H9 (cell line): ENCODE results near the gene CACNA2D4. TPM values are rescaled to one million over a fixed set of nuclear protein-coding genes. Genes with fewer than 3 reads are reported as not detected.

ENCODE experiments used
- DNase-seq: peaks from one replicate; pipeline ENCODE4 v3.0.0-alpha.2; 2017
- H2AFZ ChIP-seq: one replicate; pipeline ENCODE4 v1.6.1; 2013; ENCODE audit warnings: mild to moderate bottlenecking, low read length, control low read depth, moderate library complexity
- H2AK5ac ChIP-seq: 2 replicates; pipeline ENCODE4 v1.6.1; 2013; ENCODE audit warnings: low read length, control low read depth, mixed read lengths; ENCODE audit not compliant: insufficient read length
- H2BK120ac ChIP-seq: one replicate; pipeline ENCODE4 v1.6.1; 2013; ENCODE audit warnings: low read depth, mild to moderate bottlenecking, low read length, control low read depth, inconsistent platforms; ENCODE audit not compliant: poor library complexity, severe bottlenecking
- H2BK12ac ChIP-seq: 2 replicates; pipeline ENCODE4 v1.6.1; 2013; ENCODE audit warnings: low read length, control low read depth, mixed read lengths, low read depth; ENCODE audit not compliant: insufficient read length
- H2BK15ac ChIP-seq: 2 replicates; pipeline ENCODE4 v1.6.1; 2013; ENCODE audit warnings: low read depth, low read length, control low read depth
- H2BK20ac ChIP-seq: one replicate; pipeline ENCODE4 v1.6.1; 2013; ENCODE audit warnings: low read depth, mild to moderate bottlenecking, low read length, control low read depth, inconsistent platforms; ENCODE audit not compliant: poor library complexity, severe bottlenecking
- H2BK5ac ChIP-seq: 2 replicates; pipeline ENCODE4 v1.6.1; 2013; ENCODE audit warnings: low read length, control low read depth, mixed read lengths; ENCODE audit not compliant: insufficient read length
- H3K14ac ChIP-seq: 2 replicates; pipeline ENCODE4 v1.6.1; 2013; ENCODE audit warnings: low read length, control low read depth; ENCODE audit not compliant: insufficient read depth
- H3K18ac ChIP-seq: 2 replicates; pipeline ENCODE4 v1.6.1; 2013; ENCODE audit warnings: low read depth, mild to moderate bottlenecking, mixed read lengths, low read length, control low read depth; ENCODE audit not compliant: insufficient read length
- H3K23ac ChIP-seq: 2 replicates; pipeline ENCODE4 v1.6.1; 2013; ENCODE audit warnings: low read length, control low read depth, mixed read lengths, low read depth; ENCODE audit not compliant: insufficient read length
- H3K23me2 ChIP-seq: 2 replicates; pipeline ENCODE4 v1.6.1; 2013; ENCODE audit warnings: low read depth, mild to moderate bottlenecking, mixed read lengths, low read length, control low read depth; ENCODE audit not compliant: insufficient read length, poor library complexity, severe bottlenecking
- H3K27ac ChIP-seq: 2 replicates; pipeline ENCODE4 v1.5.1; 2013; ENCODE audit warnings: low read length, control low read depth, mixed read lengths, low read depth; ENCODE audit not compliant: insufficient read length
- H3K27me3 ChIP-seq: 2 replicates; pipeline ENCODE4 v1.6.1; 2013; ENCODE audit warnings: low read length, control low read depth, inconsistent platforms; ENCODE audit not compliant: insufficient read depth
- H3K4ac ChIP-seq: 2 replicates; pipeline ENCODE4 v1.6.1; 2013; ENCODE audit warnings: low read depth, mild to moderate bottlenecking, control low read depth, inconsistent platforms, low read length, moderate library complexity
- H3K4me1 ChIP-seq: 2 replicates; pipeline ENCODE4 v1.6.1; 2013; ENCODE audit warnings: low read length, control low read depth, inconsistent platforms; ENCODE audit not compliant: insufficient read depth
- H3K4me2 ChIP-seq: 2 replicates; pipeline ENCODE4 v1.6.1; 2013; ENCODE audit warnings: low read length, control low read depth, mixed read lengths; ENCODE audit not compliant: insufficient read length, insufficient read depth
- H3K56ac ChIP-seq: 2 replicates; pipeline ENCODE4 v1.6.1; 2013; ENCODE audit warnings: low read depth, mild to moderate bottlenecking, mixed read lengths, low read length, control low read depth; ENCODE audit not compliant: insufficient read length
- H3K79me1 ChIP-seq: 2 replicates; pipeline ENCODE4 v1.6.1; 2013; ENCODE audit warnings: low read depth, mild to moderate bottlenecking, moderate library complexity, low read length, control low read depth, inconsistent platforms; ENCODE audit not compliant: insufficient read depth, poor library complexity, severe bottlenecking
- H3K79me2 ChIP-seq: 2 replicates; pipeline ENCODE4 v1.6.1; 2013; ENCODE audit warnings: low read length, control low read depth, inconsistent platforms; ENCODE audit not compliant: insufficient read depth
- H3K9ac ChIP-seq: 2 replicates; pipeline ENCODE4 v1.6.1; 2013; ENCODE audit warnings: low read length, control low read depth, mixed read lengths; ENCODE audit not compliant: insufficient read length; ENCODE audit errors: extremely low read depth
- H3K9me3 ChIP-seq: one replicate; pipeline ENCODE4 v1.6.1; 2013; ENCODE audit warnings: low read depth, low read length, inconsistent platforms; ENCODE audit not compliant: control insufficient read depth
- H3T11ph ChIP-seq: one replicate; pipeline ENCODE4 v1.6.1; 2013; ENCODE audit warnings: mild to moderate bottlenecking, low read length, control low read depth, inconsistent platforms
- H4K20me1 ChIP-seq: one replicate; pipeline ENCODE4 v1.6.1; 2013; ENCODE audit not compliant: control insufficient read depth, insufficient read length, insufficient read depth
- H4K5ac ChIP-seq: 2 replicates; pipeline ENCODE4 v1.6.1; 2013; ENCODE audit warnings: low read depth, mild to moderate bottlenecking, mixed read lengths, low read length, control low read depth; ENCODE audit not compliant: insufficient read length
- H4K8ac ChIP-seq: replicated peaks from 2 replicates; pipeline ENCODE4 v1.6.1; 2013; ENCODE audit warnings: low read length, control low read depth, mixed read lengths, low read depth; ENCODE audit not compliant: insufficient read length
- H4K91ac ChIP-seq: 2 replicates; pipeline ENCODE4 v1.6.1; 2013; ENCODE audit warnings: low read depth, mild to moderate bottlenecking, moderate library complexity, mixed read lengths, low read length, control low read depth; ENCODE audit not compliant: insufficient read length
- H3K27ac Mint-ChIP-seq, 3 experiments: 2 replicates in 2 of 3; 3 replicates in 1 of 3; pipeline ENCODE4 v1.8.0; 2020 to 2021; ENCODE audit warnings: mixed read lengths in 3 of 3, mild to moderate bottlenecking in 1 of 3, moderate library complexity in 1 of 3
- H3K27me3 Mint-ChIP-seq: 2 replicates; pipeline ENCODE4 v1.8.0; 2021; ENCODE audit warnings: low read depth, mild to moderate bottlenecking, moderate library complexity, mixed read lengths
- H3K36me3 Mint-ChIP-seq, 3 experiments: 2 replicates in 2 of 3; 3 replicates in 1 of 3; pipeline ENCODE4 v1.8.0; 2020 to 2021; ENCODE audit warnings: low read depth in 3 of 3, mixed read lengths in 3 of 3; ENCODE audit not compliant: insufficient read depth in 1 of 3
- H3K4me1 Mint-ChIP-seq, 2 experiments: 2 replicates each; pipeline ENCODE4 v1.8.0; 2020; ENCODE audit warnings: mixed read lengths in 2 of 2
- H3K4me3 Mint-ChIP-seq, 2 experiments: 2 replicates in 1 of 2; 3 replicates in 1 of 2; pipeline ENCODE4 v1.8.0; 2020 to 2021; ENCODE audit warnings: mild to moderate bottlenecking in 2 of 2, mixed read lengths in 2 of 2, moderate library complexity in 1 of 2
- H3K9me3 Mint-ChIP-seq, 2 experiments: 2 replicates in 1 of 2; 3 replicates in 1 of 2; pipeline ENCODE4 v1.8.0; 2020; ENCODE audit warnings: mild to moderate bottlenecking in 2 of 2, mixed read lengths in 2 of 2, moderate library complexity in 1 of 2
- CTCF ChIP-seq: fragments of 200-600 bp; sonication (generic); conservative IDR thresholded peaks from 3 replicates; pipeline ENCODE4 v1.8.0; 2021; ENCODE audit warnings: antibody characterized with exemption, mild to moderate bottlenecking
- WGBS: extraction: QIAGEN DNeasy Blood & Tissue Kit; methylation state at CpG from one replicate; pipeline ENCODE4 v1.1.7; 2013; ENCODE audit warnings: missing lambda C conversion rate, low lambda C conversion rate, mixed read lengths; ENCODE audit not compliant: insufficient read length; ENCODE audit errors: extremely low coverage; 5-methylcytosine and 5-hydroxymethylcytosine counted together
- total RNA-seq: library from RNA; stranded (reverse); gene quantifications from 2 replicates; pipeline ENCODE4 v1.2.1, GENCODE V29; 2021

The CACNA2D4 gene
- total RNA-seq, 1 experiment from 2014 or later = 0.79 TPM

- no peak overlapping the region for H3K18ac ChIP-seq
- no peak overlapping the region for H3K4me3 Mint-ChIP-seq
- no peak overlapping the region for H3K14ac ChIP-seq
- peaks cover 0 to 3% of the 10 kb centered on the region in 2 experiments; a peak in 2 of 5 replicates for H3K9me3 Mint-ChIP-seq
- H3K79me1 ChIP-seq = no peaks in the 10 kb centered on the region
- no peak overlapping the region for H3K4ac ChIP-seq
- no peak overlapping the region for H4K5ac ChIP-seq
- H3K79me2 ChIP-seq = no peaks in the 10 kb centered on the region
- H3K23ac ChIP-seq = no peak overlapping the region
- H3K56ac ChIP-seq = no peak overlapping the region
- no peak overlapping the region for H2AK5ac ChIP-seq
- no peaks in the 10 kb centered on the region for H3K4me1 Mint-ChIP-seq
- no peak overlapping the region for H4K91ac ChIP-seq
- peaks cover 2% of the 10 kb centered on the region; the same call in 1 of the 2 replicates for H3K27me3 Mint-ChIP-seq
- no peak overlapping the region for H4K8ac ChIP-seq
- H3K23me2 ChIP-seq = no peaks in the 10 kb centered on the region
- H3K4me1 ChIP-seq = no peaks in the 10 kb centered on the region
- H2AFZ ChIP-seq = no peak overlapping the region
- no peak overlapping the region for H3K4me2 ChIP-seq
- no peak for TF ChIP-seq CTCF
- WGBS = no CpG with 5 or more reads among the region's 16 CpGs
- no peaks in the 10 kb centered on the region for H4K20me1 ChIP-seq
- no peaks in the 10 kb centered on the region for H3K9me3 ChIP-seq
- H3K9ac ChIP-seq = no peak overlapping the region
- H3K36me3 Mint-ChIP-seq = peaks cover 0 to 4% (median 0%) of the 10 kb centered on the region in 3 experiments; a peak in 1 of 7 replicates
- H3K27ac ChIP-seq = no peak overlapping the region
- no peak overlapping the region for H2BK5ac ChIP-seq
- H2BK15ac ChIP-seq = no peak overlapping the region
- H2BK120ac ChIP-seq = no peak overlapping the region
- H3K27me3 ChIP-seq = no peaks in the 10 kb centered on the region
- H2BK20ac ChIP-seq = no peak overlapping the region
- no peak overlapping the region for H3K27ac Mint-ChIP-seq
- peak; percentile 20 for DNase-seq
- H2BK12ac ChIP-seq = no peak overlapping the region
- H3T11ph ChIP-seq = no peak overlapping the region
These were observed 54.6 kb downstream of the CACNA2D4 start for GRCh38 chr12:1863823-1864222.
